DOHH2 (cell line): ENCODE results near the gene PROK1.
A peak's percentile ranks its signal among the peaks of the same experiment; 100 is the strongest.

Source experiments
- H3F3A ChIP-seq: fragments of 200-600 bp; sonication (generic), shearing (Covaris generic); 2 replicates; pipeline ENCODE4 v1.6.0; 2016; ENCODE audit warnings: antibody characterized with exemption, mild to moderate bottlenecking; ENCODE audit not compliant: control insufficient read depth, insufficient read depth
- H3K27ac ChIP-seq: fragments of 200-600 bp; sonication (generic); 2 replicates; pipeline ENCODE4 v1.5.1; 2014; ENCODE audit warnings: low read depth, mild to moderate bottlenecking, low read length, moderate library complexity
- H3K27me3 ChIP-seq: fragments of 200-600 bp; sonication (generic); 2 replicates; pipeline ENCODE4 v1.6.1; 2014; ENCODE audit warnings: mild to moderate bottlenecking, low read length, mixed read lengths; ENCODE audit not compliant: control insufficient read depth
- H3K36me3 ChIP-seq: fragments of 200-600 bp; sonication (generic); 2 replicates; pipeline ENCODE4 v1.6.1; 2014; ENCODE audit warnings: mild to moderate bottlenecking, low read length, moderate library complexity, mixed read lengths; ENCODE audit not compliant: control insufficient read depth
- H3K4me1 ChIP-seq: fragments of 200-600 bp; sonication (generic); 2 replicates; pipeline ENCODE4 v1.6.1; 2014; ENCODE audit warnings: mild to moderate bottlenecking, low read length, mixed read lengths; ENCODE audit not compliant: control insufficient read depth
- H3K4me2 ChIP-seq: fragments of 200-600 bp; sonication (generic); 2 replicates; pipeline ENCODE4 v1.6.0; 2014; ENCODE audit warnings: mild to moderate bottlenecking, low read length, moderate library complexity
- H3K4me3 ChIP-seq: fragments of 200-600 bp; sonication (generic); 2 replicates; pipeline ENCODE4 v1.5.1; 2014; ENCODE audit warnings: mild to moderate bottlenecking, low read length, mixed read lengths
- H3K79me2 ChIP-seq: fragments of 200-600 bp; sonication (generic); 2 replicates; pipeline ENCODE4 v1.6.1; 2014; ENCODE audit warnings: mild to moderate bottlenecking, low read length, mixed read lengths; ENCODE audit not compliant: control insufficient read depth
- H3K9me2 ChIP-seq: fragments of 200-600 bp; sonication (generic); replicated peaks from 2 replicates; pipeline ENCODE4 v1.6.1; 2014; ENCODE audit warnings: mild to moderate bottlenecking, low read length, mixed read lengths; ENCODE audit not compliant: control insufficient read depth
- H3K9me3 ChIP-seq: fragments of 200-600 bp; sonication (generic); 2 replicates; pipeline ENCODE4 v1.6.1; 2014; ENCODE audit warnings: antibody characterized with exemption, low read length, mixed read lengths; ENCODE audit not compliant: control insufficient read depth, insufficient read depth
- H4K20me1 ChIP-seq: fragments of 200-600 bp; sonication (generic); 2 replicates; pipeline ENCODE4 v1.6.0; 2014; ENCODE audit warnings: low read depth, mild to moderate bottlenecking, antibody characterized with exemption, low read length, moderate library complexity; ENCODE audit not compliant: control insufficient read depth, insufficient read depth
- CTCF ChIP-seq: fragments of 200-600 bp; sonication (generic); IDR thresholded peaks from one replicate; pipeline ENCODE4 v1.5.1; 2014; ENCODE audit warnings: antibody characterized with exemption, mild to moderate bottlenecking, low read depth, low read length; ENCODE audit not compliant: poor library complexity, severe bottlenecking
- EZH2phosphoT487 ChIP-seq: fragments of 200-600 bp; sonication (generic); IDR thresholded peaks from 2 replicates; pipeline ENCODE4 v1.6.1; 2017; ENCODE audit warnings: borderline replicate concordance, mild to moderate bottlenecking, antibody characterized with exemption, low read length, moderate library complexity, mixed read lengths

PROK1 gene

GRCh38 chr1:110502402-110503151 is 51.6 kb downstream of the PROK1 start:
- Histone ChIP-seq H3K9me2 (no peaks in the 10 kb centered on the region), H3K4me1 (peaks cover 8% of the 10 kb centered on the region), H3K27me3 (peaks cover 7% of the 10 kb centered on the region), H3K4me2 (peak overlapping the region; percentile 19; the same call in 1 of the 2 replicates), H3K36me3 (no peaks in the 10 kb centered on the region), H3K79me2 (no peaks in the 10 kb centered on the region), H3K27ac (no peak overlapping the region), H4K20me1 (no peaks in the 10 kb centered on the region), H3K4me3 (no peak overlapping the region), H3K9me3 (no peaks in the 10 kb centered on the region), H3F3A (no peaks in the 10 kb centered on the region)
- TF ChIP-seq EZH2phosphoT487 (no peak), CTCF (no peak)

- Histone ChIP-seq H3K9me2 (no peaks in the 10 kb centered on the region), H3K4me3 (no peak overlapping the region), H3F3A (no peaks in the 10 kb centered on the region), H3K9me3 (no peaks in the 10 kb centered on the region), H3K4me1 (peaks cover 8% of the 10 kb centered on the region), H3K4me2 (no peak overlapping the region), H3K79me2 (no peaks in the 10 kb centered on the region), H3K36me3 (no peaks in the 10 kb centered on the region), H3K27me3 (peaks cover 10% of the 10 kb centered on the region), H3K27ac (no peak overlapping the region), H4K20me1 (no peaks in the 10 kb centered on the region)
- no peak for TF ChIP-seq EZH2phosphoT487
- TF ChIP-seq CTCF = no peak
These were observed 52.5 kb downstream of the PROK1 start for GRCh38 chr1:110503471-110503870.

DNA sequence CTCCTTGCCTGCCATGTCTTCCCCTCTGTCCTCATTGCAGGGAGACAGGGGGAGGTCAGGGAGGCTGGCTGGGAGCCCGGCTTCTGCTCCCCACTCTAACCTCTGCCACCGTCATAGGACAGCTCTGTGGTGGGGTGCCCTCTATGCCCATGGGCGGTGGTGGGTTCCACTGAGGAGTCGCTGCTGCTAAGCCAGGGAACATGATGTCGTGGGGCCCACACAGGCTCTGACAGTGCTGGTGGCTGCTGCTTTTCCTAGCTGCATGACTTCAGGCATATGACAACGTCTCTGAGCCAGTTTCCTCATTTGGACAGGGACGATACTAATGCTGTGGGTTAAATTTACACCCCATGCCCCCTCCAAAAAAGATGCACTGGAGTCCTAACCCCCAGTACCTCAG is 53.3 kb downstream of the PROK1 start:
- Histone ChIP-seq H4K20me1 (no peaks in the 10 kb centered on the region), H3K9me2 (no peaks in the 10 kb centered on the region), H3K27me3 (peaks cover 10% of the 10 kb centered on the region), H3K27ac (no peak overlapping the region), H3K4me2 (no peak overlapping the region), H3K36me3 (no peaks in the 10 kb centered on the region), H3K79me2 (no peaks in the 10 kb centered on the region), H3F3A (no peaks in the 10 kb centered on the region), H3K4me1 (peaks cover 8% of the 10 kb centered on the region), H3K4me3 (no peak overlapping the region), H3K9me3 (no peaks in the 10 kb centered on the region)
- TF ChIP-seq CTCF (no peak), EZH2phosphoT487 (no peak)

GRCh38 chr1:110505596-110505995 is 54.6 kb downstream of the PROK1 start:
- Histone ChIP-seq H3K4me1 (peaks cover 8% of the 10 kb centered on the region), H3K9me3 (no peaks in the 10 kb centered on the region), H3K9me2 (no peaks in the 10 kb centered on the region), H3K27ac (no peak overlapping the region), H3K4me2 (no peak overlapping the region), H3F3A (no peaks in the 10 kb centered on the region), H3K27me3 (peaks cover 10% of the 10 kb centered on the region), H3K79me2 (no peaks in the 10 kb centered on the region), H4K20me1 (no peaks in the 10 kb centered on the region), H3K4me3 (no peak overlapping the region), H3K36me3 (no peaks in the 10 kb centered on the region)
- TF ChIP-seq CTCF (no peak), EZH2phosphoT487 (no peak)
